ENCODE results near the gene ERO1A.

The ERO1A gene

GRCh38 chr14:52683985-52684520 is 11.3 kb downstream of the ERO1A start:
- Mint-ChIP-seq H3K4me1 (ENCODE audit: low read depth) (peaks cover 41% of the 10 kb centered on the region), H3K4me3 (no peak overlapping the region), H3K27ac (peak overlapping the region; percentile 8), H3K27me3 (ENCODE audit: low read depth) (no peaks in the 10 kb centered on the region), H3K9me3 (no peaks in the 10 kb centered on the region), H3K36me3 (ENCODE audit: low read depth) (peaks cover 8% of the 10 kb centered on the region)

- H3K4me1 Mint-ChIP-seq (ENCODE audit: low read depth), result peaks cover 4% of the 10 kb centered on the region
- no peaks in the 10 kb centered on the region for H3K9me3 Mint-ChIP-seq
- H3K36me3 Mint-ChIP-seq (ENCODE audit: low read depth), result peaks cover 19% of the 10 kb centered on the region
- H3K27ac Mint-ChIP-seq, result no peak overlapping the region
- no peak overlapping the region for H3K4me3 Mint-ChIP-seq
- H3K27me3 Mint-ChIP-seq (ENCODE audit: low read depth), result no peaks in the 10 kb centered on the region
These were observed 16.8 kb downstream of the ERO1A start for GRCh38 chr14:52678591-52678990.

GRCh38 chr14:52663850-52664249 is 31.5 kb downstream of the ERO1A start:
- peaks cover 11% of the 10 kb centered on the region for H3K4me1 Mint-ChIP-seq (ENCODE audit: low read depth)
- H3K9me3 Mint-ChIP-seq, result no peaks in the 10 kb centered on the region
- H3K27me3 Mint-ChIP-seq (ENCODE audit: low read depth), result no peaks in the 10 kb centered on the region
- H3K27ac Mint-ChIP-seq, result no peak overlapping the region
- peaks cover 29% of the 10 kb centered on the region for H3K36me3 Mint-ChIP-seq (ENCODE audit: low read depth)
- no peak overlapping the region for H3K4me3 Mint-ChIP-seq

- H3K27me3 Mint-ChIP-seq (ENCODE audit: low read depth), result no peaks in the 10 kb centered on the region
- no peaks in the 10 kb centered on the region for H3K9me3 Mint-ChIP-seq
- H3K36me3 Mint-ChIP-seq (ENCODE audit: low read depth), result peaks cover 30% of the 10 kb centered on the region
- no peak overlapping the region for H3K27ac Mint-ChIP-seq
- H3K4me1 Mint-ChIP-seq (ENCODE audit: low read depth), result peaks cover 7% of the 10 kb centered on the region
- H3K4me3 Mint-ChIP-seq, result no peak overlapping the region
These were observed 34.0 kb downstream of the ERO1A start for GRCh38 chr14:52661314-52661713.

DNA sequence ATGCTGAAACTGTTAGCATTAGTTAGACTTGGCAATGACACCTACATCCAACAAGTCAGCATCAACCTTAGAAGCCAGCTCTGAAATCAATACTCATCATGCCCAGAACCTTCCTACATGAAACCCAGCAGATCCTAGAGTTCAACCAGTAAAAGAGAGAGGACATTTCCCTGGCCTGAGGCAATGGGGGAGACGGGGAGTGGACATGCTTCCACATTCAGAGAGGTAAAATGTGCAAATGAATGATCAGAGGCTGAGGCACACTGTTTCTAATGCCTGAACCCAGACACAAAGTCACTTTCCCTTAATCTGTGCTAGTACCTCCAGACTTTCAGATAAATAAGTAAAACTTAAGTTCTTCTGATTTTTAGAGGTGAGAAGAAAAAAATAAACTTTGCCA is 34.5 kb downstream of the ERO1A start:
- Mint-ChIP-seq H3K27ac (no peak overlapping the region), H3K4me1 (ENCODE audit: low read depth) (peaks cover 7% of the 10 kb centered on the region), H3K36me3 (ENCODE audit: low read depth) (peaks cover 28% of the 10 kb centered on the region)

DNA sequence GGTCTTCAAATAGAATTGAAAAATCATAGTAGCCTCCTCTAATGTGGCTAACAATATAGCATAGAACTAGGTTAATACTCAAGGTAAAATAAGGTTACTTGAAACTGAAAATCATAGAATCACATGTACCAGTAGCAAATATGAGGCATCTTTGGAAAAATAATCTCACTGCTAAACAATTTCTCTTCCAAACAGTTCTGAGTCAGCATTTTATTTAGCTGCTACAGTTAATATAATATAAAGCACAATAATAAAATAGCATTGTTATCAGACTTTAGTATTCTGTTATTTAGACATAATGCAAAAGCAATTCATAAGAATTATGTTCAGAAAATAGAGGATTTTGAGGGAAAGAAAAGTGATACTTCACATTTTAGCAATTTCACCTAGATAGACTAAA is 35.0 kb downstream of the ERO1A start:
- Mint-ChIP-seq H3K4me1 (ENCODE audit: low read depth) (peaks cover 7% of the 10 kb centered on the region), H3K9me3 (no peaks in the 10 kb centered on the region), H3K4me3 (no peak overlapping the region), H3K27me3 (ENCODE audit: low read depth) (no peaks in the 10 kb centered on the region), H3K27ac (no peak overlapping the region), H3K36me3 (ENCODE audit: low read depth) (peaks cover 27% of the 10 kb centered on the region)

More for the DNA sequence above, 34.5 kb downstream of the ERO1A start:
- H3K27me3 Mint-ChIP-seq (ENCODE audit: low read depth), result no peaks in the 10 kb centered on the region
- no peaks in the 10 kb centered on the region for H3K9me3 Mint-ChIP-seq
- no peak overlapping the region for H3K4me3 Mint-ChIP-seq

DNA sequence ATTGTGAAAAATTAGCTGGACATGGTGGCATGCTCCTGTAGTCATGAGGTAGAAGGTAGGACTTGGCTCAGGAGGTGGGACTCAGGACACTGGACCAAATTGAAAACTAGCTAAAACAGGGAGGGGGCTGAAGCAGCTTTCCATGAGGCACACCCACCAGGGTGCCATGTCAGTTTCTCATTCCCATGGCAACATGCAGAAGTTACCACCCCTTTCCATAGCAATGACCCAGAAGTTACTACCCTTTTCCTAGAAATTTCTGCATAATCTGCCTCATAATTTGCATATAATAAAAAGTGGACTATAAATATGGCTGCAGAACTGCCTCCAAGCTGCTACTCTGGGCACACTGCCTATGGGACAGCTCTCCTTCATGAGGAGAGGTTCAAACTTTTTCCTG is 38.5 kb downstream of the ERO1A start:
- H3K4me3 Mint-ChIP-seq, result no peak overlapping the region
- H3K4me1 Mint-ChIP-seq (ENCODE audit: low read depth), result peaks cover 7% of the 10 kb centered on the region
- peaks cover 28% of the 10 kb centered on the region for H3K36me3 Mint-ChIP-seq (ENCODE audit: low read depth)
- H3K9me3 Mint-ChIP-seq, result no peaks in the 10 kb centered on the region
- H3K27ac Mint-ChIP-seq, result no peak overlapping the region
- no peaks in the 10 kb centered on the region for H3K27me3 Mint-ChIP-seq (ENCODE audit: low read depth)

DNA sequence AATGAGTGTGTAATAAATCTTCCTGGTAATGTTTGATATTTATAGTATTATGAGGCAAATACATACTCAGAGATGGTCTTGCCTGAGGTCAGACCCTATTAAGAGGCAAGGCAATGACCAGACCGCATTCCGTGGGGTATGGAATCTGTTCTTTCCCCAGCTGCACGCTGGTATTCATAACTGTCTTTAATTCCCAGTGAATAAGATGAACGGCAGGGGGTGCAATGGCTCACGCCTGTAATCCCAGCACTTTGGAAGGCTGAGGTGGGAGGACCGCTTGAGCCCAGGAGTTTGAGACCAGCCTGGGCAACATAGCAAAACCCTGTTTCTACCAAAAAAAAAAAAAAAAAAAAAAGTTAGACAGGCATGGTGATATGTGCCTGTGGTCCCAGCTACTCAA is 44.6 kb downstream of the ERO1A start:
- no peak overlapping the region for H3K4me3 Mint-ChIP-seq
- H3K9me3 Mint-ChIP-seq, result no peaks in the 10 kb centered on the region
- no peak overlapping the region for H3K27ac Mint-ChIP-seq
- peaks cover 3% of the 10 kb centered on the region for H3K4me1 Mint-ChIP-seq (ENCODE audit: low read depth)
- no peaks in the 10 kb centered on the region for H3K27me3 Mint-ChIP-seq (ENCODE audit: low read depth)
- H3K36me3 Mint-ChIP-seq (ENCODE audit: low read depth), result peaks cover 39% of the 10 kb centered on the region

GRCh38 chr14:52649511-52649910 is 45.8 kb downstream of the ERO1A start:
- Mint-ChIP-seq H3K36me3 (ENCODE audit: low read depth) (peaks cover 36% of the 10 kb centered on the region), H3K9me3 (no peaks in the 10 kb centered on the region), H3K4me3 (no peak overlapping the region), H3K4me1 (ENCODE audit: low read depth) (peaks cover 1% of the 10 kb centered on the region), H3K27ac (no peak overlapping the region), H3K27me3 (ENCODE audit: low read depth) (no peaks in the 10 kb centered on the region)

- no peak overlapping the region for H3K4me3 Mint-ChIP-seq
- H3K4me1 Mint-ChIP-seq (ENCODE audit: low read depth), result peaks cover 6% of the 10 kb centered on the region
- no peaks in the 10 kb centered on the region for H3K27me3 Mint-ChIP-seq (ENCODE audit: low read depth)
- H3K9me3 Mint-ChIP-seq, result peaks cover 14% of the 10 kb centered on the region
- H3K27ac Mint-ChIP-seq, result no peak overlapping the region
- peaks cover 39% of the 10 kb centered on the region for H3K36me3 Mint-ChIP-seq (ENCODE audit: low read depth)
These were observed 53.6 kb downstream of the ERO1A start for GRCh38 chr14:52641745-52642144.

DNA sequence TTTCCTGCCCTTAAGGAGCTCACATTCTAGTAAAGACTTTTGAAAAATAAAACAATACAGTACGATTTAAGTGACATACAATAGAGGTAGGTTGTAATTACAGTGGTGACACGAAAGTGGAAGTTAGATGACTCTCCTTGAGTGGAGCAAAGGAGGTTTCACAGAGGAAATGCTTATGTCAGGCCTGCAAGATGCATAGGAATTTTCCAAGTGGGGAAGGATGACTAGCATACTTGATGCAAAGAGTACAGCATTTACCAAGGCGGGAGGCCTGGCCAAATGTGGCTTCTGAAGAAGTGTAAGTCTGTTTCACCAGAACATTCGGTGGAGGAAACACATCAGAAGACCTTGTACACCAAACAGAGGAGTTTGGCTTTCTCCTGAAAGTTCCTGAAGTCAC is 55.2 kb downstream of the ERO1A start:
- peaks cover 9% of the 10 kb centered on the region for H3K27me3 Mint-ChIP-seq (ENCODE audit: low read depth)
- no peak overlapping the region for H3K4me3 Mint-ChIP-seq
- peaks cover 5% of the 10 kb centered on the region for H3K4me1 Mint-ChIP-seq (ENCODE audit: low read depth)
- peaks cover 32% of the 10 kb centered on the region for H3K36me3 Mint-ChIP-seq (ENCODE audit: low read depth)
- H3K9me3 Mint-ChIP-seq, result peaks cover 14% of the 10 kb centered on the region
- H3K27ac Mint-ChIP-seq, result no peak overlapping the region

DNA sequence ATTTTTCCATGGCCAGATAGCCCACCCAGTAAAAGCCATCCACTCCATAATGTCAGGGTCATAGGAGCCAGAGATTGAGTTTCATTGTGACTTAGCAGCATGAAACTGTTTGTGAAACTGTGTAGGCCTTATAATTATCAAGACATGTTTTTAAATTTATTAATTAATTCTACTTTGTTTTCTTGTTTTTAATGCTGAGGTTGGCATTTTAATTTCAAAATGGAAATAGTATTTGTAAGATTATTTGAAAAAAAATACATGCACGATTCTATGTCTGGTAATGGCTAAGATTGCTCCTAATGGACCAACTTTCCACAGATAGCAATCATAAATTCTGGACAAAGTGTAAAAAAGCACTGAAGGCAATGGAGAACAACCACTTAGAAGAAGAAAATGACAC is 75.7 kb downstream of the ERO1A start:
- no peaks in the 10 kb centered on the region for H3K4me1 Mint-ChIP-seq (ENCODE audit: low read depth)
- H3K27ac Mint-ChIP-seq, result no peak overlapping the region
- no peaks in the 10 kb centered on the region for H3K36me3 Mint-ChIP-seq (ENCODE audit: low read depth)
- no peak overlapping the region for H3K4me3 Mint-ChIP-seq
- H3K27me3 Mint-ChIP-seq (ENCODE audit: low read depth), result peaks cover 26% of the 10 kb centered on the region
- H3K9me3 Mint-ChIP-seq, result no peaks in the 10 kb centered on the region

- Mint-ChIP-seq H3K9me3 (no peaks in the 10 kb centered on the region), H3K36me3 (ENCODE audit: low read depth) (no peaks in the 10 kb centered on the region), H3K27me3 (ENCODE audit: low read depth) (peaks cover 26% of the 10 kb centered on the region), H3K4me3 (no peak overlapping the region), H3K27ac (no peak overlapping the region), H3K4me1 (ENCODE audit: low read depth) (no peaks in the 10 kb centered on the region)
These were observed 76.8 kb downstream of the ERO1A start for GRCh38 chr14:52618602-52619001.

DNA sequence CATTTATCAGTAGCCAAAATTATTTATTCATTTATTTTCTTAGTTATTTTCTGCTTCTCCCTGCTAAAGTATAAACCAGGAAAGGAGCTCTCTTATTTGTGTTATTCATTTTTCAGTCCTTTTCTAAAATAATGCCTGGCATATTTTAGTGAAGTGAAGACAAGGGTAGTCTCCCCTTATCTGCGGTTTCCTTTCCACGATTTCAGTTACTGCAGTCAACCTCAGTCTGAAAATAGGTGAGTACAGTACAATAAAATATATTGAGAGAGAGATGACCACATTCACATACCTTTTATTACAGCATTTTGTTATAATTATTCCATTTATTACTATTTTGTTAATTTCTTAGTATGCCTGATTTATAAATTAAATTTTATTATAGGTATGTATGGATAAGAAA is 85.2 kb downstream of the ERO1A start:
- Mint-ChIP-seq H3K27ac (no peak overlapping the region), H3K36me3 (ENCODE audit: low read depth) (no peaks in the 10 kb centered on the region), H3K9me3 (no peaks in the 10 kb centered on the region), H3K4me3 (no peak overlapping the region), H3K4me1 (ENCODE audit: low read depth) (peaks cover 1% of the 10 kb centered on the region), H3K27me3 (ENCODE audit: low read depth) (peaks cover 37% of the 10 kb centered on the region)

DNA sequence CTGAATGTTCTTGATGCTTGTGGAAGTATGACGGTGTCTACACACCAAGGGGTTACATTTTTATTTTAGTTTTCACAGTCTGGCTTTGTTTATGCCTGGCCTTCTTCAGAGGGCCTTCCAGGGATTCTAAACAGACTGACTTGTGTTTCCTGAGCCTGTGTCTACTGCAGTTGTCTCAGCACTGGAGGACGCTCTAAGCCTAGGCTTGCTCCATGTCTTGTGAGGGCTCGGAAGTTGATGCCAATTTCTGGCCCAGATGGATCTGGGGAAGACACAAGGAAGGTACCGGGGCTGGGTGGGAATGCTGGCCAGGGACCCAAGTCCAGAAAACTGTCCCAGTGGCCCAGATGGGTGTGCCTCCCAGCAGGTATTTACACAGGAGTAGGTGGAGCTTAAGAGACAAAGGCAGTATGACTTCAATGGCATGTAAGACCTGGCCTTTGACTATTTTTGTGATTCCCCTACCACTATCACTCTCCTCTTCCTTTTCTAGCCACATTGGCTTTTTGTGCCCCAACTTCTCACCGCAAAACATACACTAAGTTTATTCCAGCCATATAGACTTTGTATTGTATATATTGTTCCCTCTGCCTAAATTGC is 85.8 kb downstream of the ERO1A start:
- no peak overlapping the region for H3K4me3 Mint-ChIP-seq

DNA sequence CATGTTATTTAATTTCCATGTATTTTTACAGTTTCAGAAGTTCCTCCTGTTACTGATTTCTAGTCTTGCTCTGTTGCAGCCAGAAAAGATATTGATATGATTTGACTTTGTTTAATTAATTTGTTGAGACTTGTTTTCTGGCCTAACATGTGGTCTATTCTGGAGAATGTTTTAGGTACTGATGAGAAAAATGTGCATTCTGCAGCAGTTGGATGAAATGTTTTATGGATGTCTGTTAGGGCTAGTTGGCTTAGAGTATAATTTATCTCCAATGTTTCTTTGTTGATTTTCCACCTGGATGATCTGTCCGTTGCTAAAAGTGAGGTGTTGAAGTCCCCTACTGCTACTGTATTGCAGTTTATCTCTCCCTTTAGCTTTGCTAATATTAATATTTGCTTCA is 88.3 kb downstream of the ERO1A start:
- Mint-ChIP-seq H3K4me3 (no peak overlapping the region), H3K9me3 (no peaks in the 10 kb centered on the region), H3K4me1 (ENCODE audit: low read depth) (peaks cover 4% of the 10 kb centered on the region), H3K36me3 (ENCODE audit: low read depth) (no peaks in the 10 kb centered on the region), H3K27ac (no peak overlapping the region), H3K27me3 (ENCODE audit: low read depth) (peaks cover 41% of the 10 kb centered on the region)

More for the DNA sequence above, 85.8 kb downstream of the ERO1A start:
- Mint-ChIP-seq H3K27ac (no peak overlapping the region), H3K4me1 (ENCODE audit: low read depth) (peaks cover 1% of the 10 kb centered on the region), H3K27me3 (ENCODE audit: low read depth) (peaks cover 39% of the 10 kb centered on the region), H3K9me3 (no peaks in the 10 kb centered on the region), H3K36me3 (ENCODE audit: low read depth) (no peaks in the 10 kb centered on the region)

Data from T-helper 1 cell treated with Interleukin-12 subunit alpha and Interleukin-12 subunit beta and Interleukin-4 antibody, amounts not matched to agents 30 μg/mL and 1 μg/mL, for 36 hours (primary cell).